Neutrophil (primary cell): ENCODE measurements around the gene BANP.

Source experiments
- H3K27ac ChIP-seq: fragments of 200-600 bp; sonication (generic); 2 replicates; pipeline ENCODE4 v1.5.1; 2016; ENCODE audit warnings: mild to moderate bottlenecking, moderate library complexity
- H3K27me3 ChIP-seq: fragments of 200-600 bp; sonication (generic); 2 replicates; pipeline ENCODE4 v1.6.0; 2016; ENCODE audit warnings: mild to moderate bottlenecking
- H3K36me3 ChIP-seq: fragments of 200-600 bp; sonication (generic); 2 replicates; pipeline ENCODE4 v1.5.1; 2017
- H3K4me1 ChIP-seq, 2 experiments: fragments of 200-600 bp in 1 of 2; sonication (generic) in 1 of 2; 1 replicate in 1 of 2; 2 replicates in 1 of 2; pipeline versions ENCODE4 v1.5.1 to v1.6.1; 2013 to 2016; ENCODE audit warnings: low read depth in 1 of 2, low read length in 1 of 2, mild to moderate bottlenecking in 1 of 2, moderate library complexity in 1 of 2; ENCODE audit not compliant: control insufficient read depth in 1 of 2, insufficient read depth in 1 of 2
- H3K4me3 ChIP-seq, 2 experiments: fragments of 200-600 bp in 1 of 2; sonication (generic) in 1 of 2; 1 replicate in 1 of 2; 2 replicates in 1 of 2; pipeline ENCODE4 v1.5.1; 2013 to 2016; ENCODE audit warnings: low read depth in 1 of 2, low read length in 1 of 2, mild to moderate bottlenecking in 1 of 2, moderate library complexity in 1 of 2
- H3K9me3 ChIP-seq: fragments of 200-600 bp; sonication (generic); 2 replicates; pipeline ENCODE4 v1.5.1; 2016
- TF ChIP-seq, protein P1 (sequence below): fragments of 200-600 bp; sonication (generic); IDR thresholded peaks from 2 replicates; pipeline ENCODE4 v1.5.1; 2016; ENCODE audit warnings: antibody characterized with exemption

Gene BANP

GRCh38 chr16:87914812-87915211 lies 36.4 kb upstream of the BANP start:
- Histone ChIP-seq H3K9me3 (no peaks in the 10 kb centered on the region), H3K36me3 (no peaks in the 10 kb centered on the region), H3K27me3 (no peaks in the 10 kb centered on the region), H3K4me3 (no peak overlapping the region), H3K27ac (no peak overlapping the region), H3K4me1 (no peaks in the 10 kb centered on the region)
- TF ChIP-seq, protein P1, sequence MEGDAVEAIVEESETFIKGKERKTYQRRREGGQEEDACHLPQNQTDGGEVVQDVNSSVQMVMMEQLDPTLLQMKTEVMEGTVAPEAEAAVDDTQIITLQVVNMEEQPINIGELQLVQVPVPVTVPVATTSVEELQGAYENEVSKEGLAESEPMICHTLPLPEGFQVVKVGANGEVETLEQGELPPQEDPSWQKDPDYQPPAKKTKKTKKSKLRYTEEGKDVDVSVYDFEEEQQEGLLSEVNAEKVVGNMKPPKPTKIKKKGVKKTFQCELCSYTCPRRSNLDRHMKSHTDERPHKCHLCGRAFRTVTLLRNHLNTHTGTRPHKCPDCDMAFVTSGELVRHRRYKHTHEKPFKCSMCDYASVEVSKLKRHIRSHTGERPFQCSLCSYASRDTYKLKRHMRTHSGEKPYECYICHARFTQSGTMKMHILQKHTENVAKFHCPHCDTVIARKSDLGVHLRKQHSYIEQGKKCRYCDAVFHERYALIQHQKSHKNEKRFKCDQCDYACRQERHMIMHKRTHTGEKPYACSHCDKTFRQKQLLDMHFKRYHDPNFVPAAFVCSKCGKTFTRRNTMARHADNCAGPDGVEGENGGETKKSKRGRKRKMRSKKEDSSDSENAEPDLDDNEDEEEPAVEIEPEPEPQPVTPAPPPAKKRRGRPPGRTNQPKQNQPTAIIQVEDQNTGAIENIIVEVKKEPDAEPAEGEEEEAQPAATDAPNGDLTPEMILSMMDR: no peak

DNA sequence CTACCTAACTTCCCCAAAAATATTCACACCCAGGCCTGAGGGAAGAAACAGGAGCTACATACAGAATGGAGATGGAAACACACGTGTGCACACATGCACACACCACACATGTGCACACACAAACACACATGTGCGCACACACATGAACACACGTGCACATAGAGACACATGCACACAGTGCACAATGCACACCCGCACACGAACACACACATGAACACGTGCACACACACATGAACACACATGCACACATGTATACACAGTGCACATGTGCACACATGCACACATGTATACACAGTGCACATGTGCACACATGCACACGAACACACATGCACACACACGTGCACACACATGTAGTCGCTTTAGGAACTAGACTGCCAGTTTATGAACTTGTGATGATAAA lies 33.7 kb upstream of the BANP start:
- Histone ChIP-seq H3K27me3 (no peaks in the 10 kb centered on the region), H3K4me3 (no peak overlapping the region), H3K36me3 (no peaks in the 10 kb centered on the region), H3K9me3 (no peaks in the 10 kb centered on the region), H3K4me1 (no peaks in the 10 kb centered on the region), H3K27ac (no peak overlapping the region)
- TF ChIP-seq, protein P1: no peak

DNA sequence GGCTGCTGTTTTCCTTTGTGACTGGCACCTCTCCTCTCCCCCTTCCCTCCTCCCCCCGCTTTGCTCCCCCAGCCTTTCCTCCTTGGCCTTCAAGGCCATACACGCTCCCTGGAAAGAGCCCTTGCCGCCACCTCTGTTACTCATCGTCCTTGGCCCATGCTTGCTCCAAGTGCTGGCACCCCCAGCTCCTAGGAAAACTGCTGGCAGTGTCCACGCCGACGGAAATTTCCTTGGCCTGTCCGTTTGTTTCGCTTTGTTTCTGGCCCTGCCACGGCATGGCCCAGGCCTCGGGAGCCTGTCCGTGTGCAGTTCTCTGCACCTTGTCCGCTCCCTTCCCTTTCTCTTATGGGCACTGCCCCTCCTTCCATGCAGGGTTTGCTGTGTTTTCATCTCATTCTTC lies 32.9 kb upstream of the BANP start:
- no peaks in the 10 kb centered on the region for H3K27me3 ChIP-seq
- H3K9me3 ChIP-seq: no peaks in the 10 kb centered on the region
- no peaks in the 10 kb centered on the region for H3K4me1 ChIP-seq
- no peak overlapping the region for H3K27ac ChIP-seq
- H3K4me3 ChIP-seq: no peak overlapping the region
- no peaks in the 10 kb centered on the region for H3K36me3 ChIP-seq
- TF ChIP-seq, protein P1: no peak

DNA sequence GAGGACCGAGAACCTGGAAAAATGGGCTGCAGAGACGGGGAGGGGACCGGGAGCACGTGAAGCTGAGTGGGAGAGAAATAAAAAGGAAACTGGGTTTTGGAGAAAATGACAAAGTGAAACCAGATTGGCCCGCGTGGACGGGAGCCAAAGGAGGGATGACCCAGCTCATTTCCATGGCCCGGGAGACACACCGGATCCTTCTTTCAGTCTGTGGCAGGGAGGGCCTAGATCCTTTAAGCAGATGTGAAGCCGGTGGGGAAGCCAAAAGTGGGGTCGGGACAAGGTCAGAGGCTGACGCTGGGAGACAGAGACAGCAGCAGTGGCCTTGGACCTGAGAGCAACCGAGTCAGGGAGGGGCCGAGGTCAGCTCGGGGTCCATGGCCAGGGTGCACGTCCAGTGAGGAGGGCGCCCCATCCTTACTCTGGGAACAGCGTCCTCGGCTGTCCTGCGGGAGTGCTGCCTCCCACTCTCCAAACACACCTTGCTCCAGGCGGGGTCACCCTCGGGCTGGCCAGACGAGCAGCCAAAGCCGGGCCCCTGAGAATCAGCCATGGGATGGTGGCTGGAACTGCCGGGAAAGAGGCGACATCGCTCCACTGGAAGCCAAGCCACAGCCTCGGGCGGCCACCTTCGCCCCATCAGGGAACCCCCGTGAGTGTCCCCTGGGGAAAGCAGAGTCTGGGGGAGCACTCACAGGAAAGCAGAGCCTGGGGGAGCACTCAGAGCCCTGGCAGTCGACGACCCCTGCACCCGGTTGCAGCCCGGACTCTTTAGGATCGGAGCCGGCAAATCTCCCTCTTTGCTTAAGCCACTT lies 32.2 kb upstream of the BANP start:
- no peaks in the 10 kb centered on the region for H3K36me3 ChIP-seq
- no peak overlapping the region for H3K27ac ChIP-seq
- no peak overlapping the region for H3K4me3 ChIP-seq
- no peaks in the 10 kb centered on the region for H3K27me3 ChIP-seq
- TF ChIP-seq, protein P1: no peak
- no peaks in the 10 kb centered on the region for H3K9me3 ChIP-seq
- H3K4me1 ChIP-seq: no peaks in the 10 kb centered on the region

GRCh38 chr16:87919681-87919994 lies 31.6 kb upstream of the BANP start:
- no peaks in the 10 kb centered on the region for H3K9me3 ChIP-seq
- no peak overlapping the region for H3K27ac ChIP-seq
- no peak overlapping the region for H3K4me3 ChIP-seq
- H3K27me3 ChIP-seq: no peaks in the 10 kb centered on the region
- no peaks in the 10 kb centered on the region for H3K4me1 ChIP-seq
- H3K36me3 ChIP-seq: no peaks in the 10 kb centered on the region
- TF ChIP-seq, protein P1: no peak
